Tibial nerve (tissue), 4 donors: ENCODE data around the gene OPRPN.

Experiments used
- EP300 ChIP-seq, 2 donors: sonication (generic); formaldehyde crosslinking; IDR thresholded peaks; one replicate each; pipeline ENCODE4 v1.6.1; 2017; ENCODE audit warnings: antibody characterized with exemption in 2 of 2, mild to moderate bottlenecking in 1 of 2
- TF ChIP-seq, protein P1 (sequence below), 5 experiments: fragments of 200-600 bp in 3 of 5; fragments of 450-650 bp in 2 of 5; sonication (generic) in 3 of 5; IDR thresholded peaks; one replicate each; pipeline ENCODE4 v1.5.1; 2016 to 2019; ENCODE audit warnings: antibody characterized with exemption in 5 of 5, mild to moderate bottlenecking in 3 of 5, moderate library complexity in 2 of 5

- TF ChIP-seq, protein P1, sequence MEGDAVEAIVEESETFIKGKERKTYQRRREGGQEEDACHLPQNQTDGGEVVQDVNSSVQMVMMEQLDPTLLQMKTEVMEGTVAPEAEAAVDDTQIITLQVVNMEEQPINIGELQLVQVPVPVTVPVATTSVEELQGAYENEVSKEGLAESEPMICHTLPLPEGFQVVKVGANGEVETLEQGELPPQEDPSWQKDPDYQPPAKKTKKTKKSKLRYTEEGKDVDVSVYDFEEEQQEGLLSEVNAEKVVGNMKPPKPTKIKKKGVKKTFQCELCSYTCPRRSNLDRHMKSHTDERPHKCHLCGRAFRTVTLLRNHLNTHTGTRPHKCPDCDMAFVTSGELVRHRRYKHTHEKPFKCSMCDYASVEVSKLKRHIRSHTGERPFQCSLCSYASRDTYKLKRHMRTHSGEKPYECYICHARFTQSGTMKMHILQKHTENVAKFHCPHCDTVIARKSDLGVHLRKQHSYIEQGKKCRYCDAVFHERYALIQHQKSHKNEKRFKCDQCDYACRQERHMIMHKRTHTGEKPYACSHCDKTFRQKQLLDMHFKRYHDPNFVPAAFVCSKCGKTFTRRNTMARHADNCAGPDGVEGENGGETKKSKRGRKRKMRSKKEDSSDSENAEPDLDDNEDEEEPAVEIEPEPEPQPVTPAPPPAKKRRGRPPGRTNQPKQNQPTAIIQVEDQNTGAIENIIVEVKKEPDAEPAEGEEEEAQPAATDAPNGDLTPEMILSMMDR (IDR thresholded peaks at IDR 0.05): no peak
- no peak for TF ChIP-seq EP300 (IDR thresholded peaks at IDR 0.05)
Measured at GRCh38 chr4:70405765-70406164, 8.0 kb downstream of the OPRPN start.
